ENCODE measurements around the gene CASP6. TPM values are rescaled to one million over a fixed set of nuclear protein-coding genes. Genes with fewer than 3 reads are reported as not detected.

The CASP6 gene
- total RNA-seq: 10 to 100 TPM; 14.9 to 15.4 TPM
- 61.0 TPM for polyA plus RNA-seq

GRCh38 chr4:109702950-109703663 is at the start of gene CASP6:
TSS of gene CASP6 (minus strand) at chr4:109703445. CDS start at chr4:109703395, 50 bp downstream.
- peaks cover 24% of the 10 kb centered on the region for H3K4me1 ChIP-seq (ENCODE audit: insufficient read depth, low read length)
- H3K27me3 ChIP-seq (ENCODE audit: insufficient read depth, low read length, poor library complexity, severe bottlenecking): no peaks in the 10 kb centered on the region
- peaks cover 37 to 49% (median 46%) of the 10 kb centered on the region in 3 donors for H3K4me1 Mint-ChIP-seq
- H3K36me3 Mint-ChIP-seq: peaks cover 0 to 9% (median 0%) of the 10 kb centered on the region in 3 donors
- H3K27ac Mint-ChIP-seq: peak within 1 kb of the TSS; percentile 75 to 96 (median 90)
- no peaks in the 10 kb centered on the region for H3K9me3 ChIP-seq (ENCODE audit: low read length)
- CTCF ChIA-PET: interaction anchor here (0.7 to 1.6 kb wide), 11 partner anchors 9 to 283 kb away, joined by 3 to 6 read pairs (median 3); partner anchors contain the start of genes MCUB and PLA2G12A
- DNase-seq: peak; percentile 64 to 80 (median 73)
- no peaks in the 10 kb centered on the region for H3K36me3 ChIP-seq (ENCODE audit: insufficient read depth, low read length)
- H3K4me3 Mint-ChIP-seq: peak within 1 kb of the TSS; percentile 87 to 96 (median 93)
- POLR2A ChIA-PET: interaction anchor here (0.7 to 3.4 kb wide), 3 partner anchors 27 to 143 kb away, joined by 3 to 16 read pairs (median 4); partner anchors contain the start of genes MCUB and PLA2G12A
- peak within 1 kb of the TSS; percentile 69 for H3K27ac ChIP-seq (ENCODE audit: low read depth, low read length)
- H3K9me3 Mint-ChIP-seq: no peaks in the 10 kb centered on the region
- H3K27me3 Mint-ChIP-seq: no peaks in the 10 kb centered on the region
- peak within 1 kb of the TSS; percentile 76 for H3K4me3 ChIP-seq (ENCODE audit: low read length)

- H3K27ac ChIP-seq (ENCODE audit: low read depth, low read length): no peak overlapping the region
- Mint-ChIP-seq H3K9me3 (no peaks in the 10 kb centered on the region), H3K27ac (no peak overlapping the region), H3K4me1 (no peaks in the 10 kb centered on the region), H3K36me3 (no peaks in the 10 kb centered on the region), H3K27me3 (peaks cover 2 to 10% of the 10 kb centered on the region in 2 donors), H3K4me3 (no peak overlapping the region)
- no peaks in the 10 kb centered on the region for H3K36me3 ChIP-seq (ENCODE audit: insufficient read depth, low read length)
- no peaks in the 10 kb centered on the region for H3K4me1 ChIP-seq (ENCODE audit: insufficient read depth, low read length)
- H3K27me3 ChIP-seq (ENCODE audit: insufficient read depth, low read length, poor library complexity, severe bottlenecking): no peaks in the 10 kb centered on the region
- no peaks in the 10 kb centered on the region for H3K9me3 ChIP-seq (ENCODE audit: low read length)
- DNase-seq: no peak
- POLR2A ChIA-PET: interaction anchor here (0.7 kb wide), 1 partner anchor 104 kb away, joined by 5 read pairs; no protein-coding TSS in a partner anchor
- CTCF ChIA-PET: interaction anchor here (1.1 kb wide), 1 partner anchor 21 kb away, joined by 4 read pairs; no protein-coding TSS in a partner anchor
- H3K4me3 ChIP-seq (ENCODE audit: low read length): no peak overlapping the region
Observed at GRCh38 chr4:109752525-109752924, 49.3 kb upstream of the CASP6 start.

- Mint-ChIP-seq H3K27me3 (peaks cover 2 to 6% of the 10 kb centered on the region in 2 donors), H3K36me3 (no peaks in the 10 kb centered on the region), H3K4me1 (no peaks in the 10 kb centered on the region), H3K27ac (no peak overlapping the region), H3K4me3 (no peak overlapping the region), H3K9me3 (no peaks in the 10 kb centered on the region)
- POLR2A ChIA-PET: interaction anchor here (0.7 kb wide), 1 partner anchor 103 kb away, joined by 5 read pairs; no protein-coding TSS in a partner anchor
- CTCF ChIA-PET: interaction anchor here (1.1 kb wide), 1 partner anchor 21 kb away, joined by 4 read pairs; no protein-coding TSS in a partner anchor
- no peaks in the 10 kb centered on the region for H3K9me3 ChIP-seq (ENCODE audit: low read length)
- no peak for DNase-seq
- no peaks in the 10 kb centered on the region for H3K36me3 ChIP-seq (ENCODE audit: insufficient read depth, low read length)
- H3K27me3 ChIP-seq (ENCODE audit: insufficient read depth, low read length, poor library complexity, severe bottlenecking): no peaks in the 10 kb centered on the region
- no peak overlapping the region for H3K4me3 ChIP-seq (ENCODE audit: low read length)
- H3K4me1 ChIP-seq (ENCODE audit: insufficient read depth, low read length): no peaks in the 10 kb centered on the region
- H3K27ac ChIP-seq (ENCODE audit: low read depth, low read length): no peak overlapping the region
Observed at GRCh38 chr4:109751852-109752251, 48.6 kb upstream of the CASP6 start.

GRCh38 chr4:109750652-109751244 is 47.5 kb upstream of the CASP6 start:
- H3K4me1 Mint-ChIP-seq: no peaks in the 10 kb centered on the region
- Histone ChIP-seq H3K36me3 (ENCODE audit: insufficient read depth, low read length) (no peaks in the 10 kb centered on the region), H3K4me1 (ENCODE audit: insufficient read depth, low read length) (no peaks in the 10 kb centered on the region), H3K27ac (ENCODE audit: low read depth, low read length) (no peak overlapping the region), H3K27me3 (ENCODE audit: insufficient read depth, low read length, poor library complexity, severe bottlenecking) (no peaks in the 10 kb centered on the region), H3K4me3 (ENCODE audit: low read length) (no peak overlapping the region), H3K9me3 (ENCODE audit: low read length) (no peaks in the 10 kb centered on the region)
- POLR2A ChIA-PET: no interaction called here
- no peak overlapping the region for H3K4me3 Mint-ChIP-seq
- no peak overlapping the region for H3K27ac Mint-ChIP-seq
- peaks cover 2 to 3% of the 10 kb centered on the region in 2 donors for H3K27me3 Mint-ChIP-seq
- H3K9me3 Mint-ChIP-seq: no peaks in the 10 kb centered on the region
- no peaks in the 10 kb centered on the region for H3K36me3 Mint-ChIP-seq
- CTCF ChIA-PET: no interaction called here
- DNase-seq: no peak

- DNase-seq: no peak
- H3K36me3 Mint-ChIP-seq: no peaks in the 10 kb centered on the region
- no peaks in the 10 kb centered on the region for H3K36me3 ChIP-seq (ENCODE audit: insufficient read depth, low read length)
- H3K27ac Mint-ChIP-seq: no peak overlapping the region
- POLR2A ChIA-PET: no interaction called here
- no peak overlapping the region for H3K4me3 ChIP-seq (ENCODE audit: low read length)
- no peaks in the 10 kb centered on the region for H3K27me3 ChIP-seq (ENCODE audit: insufficient read depth, low read length, poor library complexity, severe bottlenecking)
- no peaks in the 10 kb centered on the region for H3K9me3 ChIP-seq (ENCODE audit: low read length)
- H3K4me1 ChIP-seq (ENCODE audit: insufficient read depth, low read length): no peaks in the 10 kb centered on the region
- H3K4me3 Mint-ChIP-seq: no peak overlapping the region
- no peaks in the 10 kb centered on the region for H3K4me1 Mint-ChIP-seq
- H3K27ac ChIP-seq (ENCODE audit: low read depth, low read length): no peak overlapping the region
- CTCF ChIA-PET: no interaction called here
- no peaks in the 10 kb centered on the region for H3K9me3 Mint-ChIP-seq
- peaks cover 1 to 4% of the 10 kb centered on the region in 2 donors for H3K27me3 Mint-ChIP-seq
Observed at GRCh38 chr4:109749388-109750082, 46.3 kb upstream of the CASP6 start.

GRCh38 chr4:109748114-109748513 is 44.9 kb upstream of the CASP6 start:
- no peaks in the 10 kb centered on the region for H3K9me3 ChIP-seq (ENCODE audit: low read length)
- DNase-seq: no peak
- ChIA-PET POLR2A (no interaction called here), CTCF (no interaction called here)
- no peak overlapping the region for H3K27ac ChIP-seq (ENCODE audit: low read depth, low read length)
- H3K4me3 Mint-ChIP-seq: no peak overlapping the region
- H3K36me3 ChIP-seq (ENCODE audit: insufficient read depth, low read length): no peaks in the 10 kb centered on the region
- no peaks in the 10 kb centered on the region for H3K9me3 Mint-ChIP-seq
- H3K27me3 Mint-ChIP-seq: peaks cover 3 to 5% of the 10 kb centered on the region in 2 donors
- no peak overlapping the region for H3K4me3 ChIP-seq (ENCODE audit: low read length)
- H3K27ac Mint-ChIP-seq: no peak overlapping the region
- H3K27me3 ChIP-seq (ENCODE audit: insufficient read depth, low read length, poor library complexity, severe bottlenecking): no peaks in the 10 kb centered on the region
- H3K4me1 Mint-ChIP-seq: no peaks in the 10 kb centered on the region
- H3K4me1 ChIP-seq (ENCODE audit: insufficient read depth, low read length): no peaks in the 10 kb centered on the region
- no peaks in the 10 kb centered on the region for H3K36me3 Mint-ChIP-seq

GRCh38 chr4:109746728-109747127 is 43.5 kb upstream of the CASP6 start:
- no peaks in the 10 kb centered on the region for H3K9me3 Mint-ChIP-seq
- Histone ChIP-seq H3K27me3 (ENCODE audit: insufficient read depth, low read length, poor library complexity, severe bottlenecking) (no peaks in the 10 kb centered on the region), H3K4me1 (ENCODE audit: insufficient read depth, low read length) (no peaks in the 10 kb centered on the region), H3K27ac (ENCODE audit: low read depth, low read length) (no peak overlapping the region), H3K4me3 (ENCODE audit: low read length) (no peak overlapping the region), H3K9me3 (ENCODE audit: low read length) (no peaks in the 10 kb centered on the region), H3K36me3 (ENCODE audit: insufficient read depth, low read length) (no peaks in the 10 kb centered on the region)
- ChIA-PET CTCF (interaction anchor here (1.0 kb wide), 1 partner anchor 43 kb away, joined by 3 read pairs; the partner anchor contains the start of gene CASP6), POLR2A (no interaction called here)
- no peaks in the 10 kb centered on the region for H3K4me1 Mint-ChIP-seq
- peaks cover 3 to 5% of the 10 kb centered on the region in 2 donors for H3K27me3 Mint-ChIP-seq
- no peak overlapping the region for H3K4me3 Mint-ChIP-seq
- H3K36me3 Mint-ChIP-seq: no peaks in the 10 kb centered on the region
- DNase-seq: no peak
- H3K27ac Mint-ChIP-seq: no peak overlapping the region

- H3K27ac ChIP-seq (ENCODE audit: low read depth, low read length): no peak overlapping the region
- no peaks in the 10 kb centered on the region for H3K4me1 Mint-ChIP-seq
- no peaks in the 10 kb centered on the region for H3K9me3 ChIP-seq (ENCODE audit: low read length)
- ChIA-PET POLR2A (no interaction called here), CTCF (no interaction called here)
- H3K27me3 Mint-ChIP-seq: peaks cover 3 to 5% of the 10 kb centered on the region in 2 donors
- H3K27ac Mint-ChIP-seq: no peak overlapping the region
- H3K4me3 Mint-ChIP-seq: no peak overlapping the region
- no peak overlapping the region for H3K4me3 ChIP-seq (ENCODE audit: low read length)
- no peaks in the 10 kb centered on the region for H3K27me3 ChIP-seq (ENCODE audit: insufficient read depth, low read length, poor library complexity, severe bottlenecking)
- H3K36me3 Mint-ChIP-seq: no peaks in the 10 kb centered on the region
- no peaks in the 10 kb centered on the region for H3K4me1 ChIP-seq (ENCODE audit: insufficient read depth, low read length)
- DNase-seq: no peak
- H3K36me3 ChIP-seq (ENCODE audit: insufficient read depth, low read length): no peaks in the 10 kb centered on the region
- no peaks in the 10 kb centered on the region for H3K9me3 Mint-ChIP-seq
Observed at GRCh38 chr4:109745830-109746229, 42.6 kb upstream of the CASP6 start.

Measured in CD8-positive, alpha-beta memory T cell (primary cell).